ENCODE results near the gene TMEM212. TPM values are rescaled to one million over a fixed set of nuclear protein-coding genes. Genes with fewer than 3 reads are reported as not detected.

TMEM212 gene
- total and polyA plus RNA-seq, 7 donors: not detected

GRCh38 chr3:171833789-171834460 is 9.2 kb upstream of the TMEM212 start:
- peak; percentile 57 for TF ChIP-seq CTCF (IDR thresholded peaks at IDR 0.05)
- H3K4me3 ChIP-seq: no peak overlapping the region
- 50 to 57% (median 57%) methylated on average over 3 of the region's 3 CpGs for WGBS, 3 donors
- no peaks in the 10 kb centered on the region for H3K9me3 ChIP-seq
- peaks cover 20% of the 10 kb centered on the region for H3K4me1 ChIP-seq
- ATAC-seq (peak in 3 of 4 donors; percentile 73 to 85 (median 78)), DNase-seq (no peak)
- H3K36me3 ChIP-seq (ENCODE audit: insufficient read depth in 1 of 2, low read depth in 1 of 2): no peaks in the 10 kb centered on the region
- peak overlapping the region; percentile 19 for H3K27ac ChIP-seq
- no peaks in the 10 kb centered on the region for H3K27me3 ChIP-seq (ENCODE audit: insufficient read depth in 3 of 3, low read length in 2 of 3)
- intact Hi-C loops (cut with DNase I): loop anchor here (2.0 to 10.0 kb wide), 2 partner anchors 189 kb away; no protein-coding TSS in a partner anchor

GRCh38 chr3:171834461-171834801 is 8.7 kb upstream of the TMEM212 start:
- no peak for TF ChIP-seq CTCF (IDR thresholded peaks at IDR 0.05)

GRCh38 chr3:171835116-171835515 is 8.0 kb upstream of the TMEM212 start:
- 30 to 65% (median 48%) methylated on average over 5 of the region's 5 CpGs for WGBS, 3 donors
- H3K27ac ChIP-seq: peak overlapping the region; percentile 19
- H3K9me3 ChIP-seq: no peaks in the 10 kb centered on the region
- H3K27me3 ChIP-seq (ENCODE audit: insufficient read depth in 3 of 3, low read length in 2 of 3): no peaks in the 10 kb centered on the region
- H3K4me1 ChIP-seq: peaks cover 20% of the 10 kb centered on the region
- intact Hi-C loops (cut with DNase I): loop anchor here (2.0 to 10.0 kb wide), 2 partner anchors 190 kb away; no protein-coding TSS in a partner anchor
- H3K36me3 ChIP-seq (ENCODE audit: insufficient read depth in 1 of 2, low read depth in 1 of 2): no peaks in the 10 kb centered on the region
- no peak overlapping the region for H3K4me3 ChIP-seq
- no peak for TF ChIP-seq CTCF (IDR thresholded peaks at IDR 0.05)
- ATAC-seq (peak; percentile 61 to 91 (median 89)), DNase-seq (no peak)

More at GRCh38 chr3:171834461-171834801, 8.7 kb upstream of the TMEM212 start:
- H3K27ac ChIP-seq: peak overlapping the region; percentile 19
- ATAC-seq: peak in 1 of 4 donors; percentile 9
- no peaks in the 10 kb centered on the region for H3K36me3 ChIP-seq (ENCODE audit: insufficient read depth in 1 of 2, low read depth in 1 of 2)
- 78 to 89% (median 86%) methylated on average over 5 of the region's 5 CpGs for WGBS, 3 donors
- intact Hi-C loops (cut with DNase I): loop anchor here (2.0 to 10.0 kb wide), 2 partner anchors 190 kb away; no protein-coding TSS in a partner anchor
- H3K4me1 ChIP-seq: peaks cover 20% of the 10 kb centered on the region
- H3K27me3 ChIP-seq (ENCODE audit: insufficient read depth in 3 of 3, low read length in 2 of 3): no peaks in the 10 kb centered on the region
- no peak overlapping the region for H3K4me3 ChIP-seq
- no peaks in the 10 kb centered on the region for H3K9me3 ChIP-seq
- DNase-seq: no peak

- WGBS, 3 donors: 78 to 90% (median 85%) methylated on average over 2 of the region's 2 CpGs
- no peak for DNase-seq
- no peak overlapping the region for H3K27ac ChIP-seq
- peaks cover 17% of the 10 kb centered on the region for H3K4me1 ChIP-seq
- H3K27me3 ChIP-seq (ENCODE audit: insufficient read depth in 3 of 3, low read length in 2 of 3): no peaks in the 10 kb centered on the region
- no peak for TF ChIP-seq CTCF (IDR thresholded peaks at IDR 0.05)
- no peaks in the 10 kb centered on the region for H3K9me3 ChIP-seq
- ATAC-seq: no peak
- no peak overlapping the region for H3K4me3 ChIP-seq
- intact Hi-C loops (cut with DNase I): loop anchor here (2.0 to 10.0 kb wide), 2 partner anchors 191 kb away; no protein-coding TSS in a partner anchor
- no peaks in the 10 kb centered on the region for H3K36me3 ChIP-seq (ENCODE audit: insufficient read depth in 1 of 2, low read depth in 1 of 2)
These were observed 7.5 kb upstream of the TMEM212 start for GRCh38 chr3:171835613-171836012.

Measured in psoas muscle (tissue), 8 donors.